ENCODE results near the gene ACOXL. TPM values are rescaled to one million over a fixed set of nuclear protein-coding genes. Genes with fewer than 3 reads are reported as not detected.

Gene ACOXL
- total and polyA plus RNA-seq, 2 of the 8 experiments (the other 6 are each of a cell fraction or from before 2014, with no cell fraction given) = 11.4 to 20.6 TPM

DNA sequence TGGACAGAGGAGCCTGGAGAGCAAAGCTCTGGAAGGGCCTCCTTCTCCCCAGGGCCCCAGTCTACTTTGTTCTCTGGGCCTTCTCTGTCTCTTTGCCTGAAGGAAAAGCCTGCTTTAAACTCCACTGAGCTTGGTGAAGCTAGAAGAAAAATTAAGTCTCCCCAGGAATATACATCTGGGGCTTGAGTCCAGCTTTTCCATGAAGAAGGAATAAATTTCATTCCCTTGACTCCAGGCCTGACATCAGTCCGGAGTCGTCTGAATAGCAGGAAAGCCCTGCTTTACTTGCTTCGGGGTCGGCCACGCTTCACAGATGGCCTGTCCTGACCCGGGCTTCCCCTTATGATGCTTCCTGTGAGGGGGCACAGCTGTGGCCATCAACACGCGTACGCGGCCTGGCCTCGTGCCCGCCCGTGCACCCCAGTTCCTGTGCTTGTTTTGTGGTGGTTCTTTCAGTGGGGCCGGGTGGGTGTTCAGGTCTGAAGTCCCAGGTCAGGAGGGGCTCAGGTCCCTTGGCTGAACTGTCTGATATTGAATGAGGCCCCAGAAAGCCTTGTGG is 73.6 kb downstream of the ACOXL start:
- ChIA-PET POLR2A (ENCODE audit: partially characterized antibody) (no interaction called here), CTCF (ENCODE audit: partially characterized antibody) (interaction anchor here (0.6 to 1.8 kb wide), 3 partner anchors 13 to 97 kb away, joined by 3 to 8 read pairs (median 6); no protein-coding TSS in a partner anchor)
- Histone ChIP-seq H3K23me2 (ENCODE audit: low read depth, low read length) (peaks cover 3% of the 10 kb centered on the region; the same call in 1 of the 2 replicates), H2BK12ac (ENCODE audit: low read depth, low read length) (no peak overlapping the region), H4K8ac (ENCODE audit: extremely low read depth, insufficient read depth, low read length) (no peak overlapping the region; the same call in 1 of the 2 replicates), H3K4me3 (ENCODE audit: extremely low read depth in 1 of 4, insufficient read depth in 2 of 4, low read depth in 3 of 4, low read length in 4 of 4) (no peak overlapping the region), H2BK15ac (ENCODE audit: low read length) (no peak overlapping the region), H3K9me3 (ENCODE audit: insufficient read depth in 2 of 2, low read depth in 1 of 2, low read length in 1 of 2) (peaks cover 0 to 7% of the 10 kb centered on the region in 2 experiments; a peak in 2 of 4 replicates), H3K4me1 (replicated peaks in 1 of 4; ENCODE audit: control insufficient read depth in 3 of 4, insufficient read depth in 4 of 4, low read length in 3 of 4) (peaks cover under 1 to 14% (median 5%) of the 10 kb centered on the region in 4 experiments; a peak in 5 of 7 replicates), H2AFZ (ENCODE audit: low read length) (no peak overlapping the region), H3K14ac (ENCODE audit: insufficient read length) (no peak overlapping the region), H2BK20ac (ENCODE audit: low read length) (no peak overlapping the region; the same call in 1 of the 2 replicates), H2BK5ac (ENCODE audit: low read depth, low read length) (no peak overlapping the region), H3K36me3 (ENCODE audit: control insufficient read depth in 2 of 4, insufficient read depth in 4 of 4, low read length in 3 of 4) (peaks cover 7 to 30% (median 9%) of the 10 kb centered on the region in 4 experiments; a peak in 6 of 8 replicates), H2AK5ac (ENCODE audit: low read depth, low read length) (no peak overlapping the region), H3K27me3 (replicated peaks in 1 of 4; ENCODE audit: control insufficient read depth in 3 of 4, extremely low read depth in 1 of 4, insufficient read depth in 3 of 4, low read length in 3 of 4) (no peaks in the 10 kb centered on the region), H3K4me2 (ENCODE audit: insufficient read depth in 1 of 2, low read depth in 2 of 2, low read length in 2 of 2) (no peak overlapping the region), H3K23ac (ENCODE audit: insufficient read length) (no peak overlapping the region), H3K79me2 (ENCODE audit: control insufficient read depth in 1 of 2, insufficient read depth in 2 of 2, low read length in 2 of 2) (no peaks in the 10 kb centered on the region), H4K91ac (replicated peaks; ENCODE audit: insufficient read length, low read length) (no peak overlapping the region), H3K9ac (replicated peaks in 1 of 4; ENCODE audit: extremely low read depth in 1 of 4, low read depth in 3 of 4, low read length in 3 of 4) (no peak overlapping the region), H3K4ac (replicated peaks; ENCODE audit: insufficient read length, low read depth, low read length) (no peak overlapping the region), H4K5ac (ENCODE audit: insufficient read length, low read depth, low read length) (no peak overlapping the region), H3K56ac (replicated peaks; ENCODE audit: insufficient read length, low read depth, low read length) (no peak overlapping the region), H2BK120ac (replicated peaks; ENCODE audit: low read depth, low read length) (no peak overlapping the region), H3K18ac (ENCODE audit: extremely low read depth, low read length) (no peak overlapping the region), H3K79me1 (ENCODE audit: low read depth, low read length) (no peaks in the 10 kb centered on the region), H4K20me1 (replicated peaks in 1 of 2; ENCODE audit: control insufficient read depth in 1 of 2, insufficient read depth in 2 of 2, low read length in 2 of 2) (peaks cover 2 to 4% of the 10 kb centered on the region in 2 experiments), H3K27ac (ENCODE audit: low read depth, low read length) (no peak overlapping the region)
- FAIRE-seq (no peak), DNase-seq (ENCODE audit: low read depth in 1 of 2, low spot score in 2 of 2) (no peak)
- WGBS, 2 experiments (ENCODE audit: extremely low coverage in 1 of 2, insufficient coverage in 1 of 2, insufficient read length in 1 of 2, insufficient replicate concordance in 2 of 2, low coverage in 1 of 2, low lambda C conversion rate in 2 of 2, missing lambda C conversion rate in 1 of 2) = 84% methylated on average over 14 of the region's 14 CpGs; no CpG with 5 or more reads in 1 of the 2 experiments
- TF ChIP-seq RNF2 (IDR thresholded peaks at IDR 0.05; ENCODE audit: borderline replicate concordance, low read depth, low read length, missing control alignments, poor library complexity, severe bottlenecking) (no peak), CBX5 (IDR thresholded peaks at IDR 0.05; ENCODE audit: low read depth, low read length) (no peak), TAF7 (optimal IDR thresholded peaks at IDR 0.05; ENCODE audit: borderline replicate concordance, low read depth, low read length) (no peak), MAFK (IDR thresholded peaks at IDR 0.05; ENCODE audit: low read depth, low read length) (no peak)
